H9 (cell line): ENCODE results near the gene CHADL. TPM values are rescaled to one million over a fixed set of nuclear protein-coding genes. Genes with fewer than 3 reads are reported as not detected.

Experiments used
- DNase-seq: peaks from one replicate; pipeline ENCODE4 v3.0.0-alpha.2; 2017
- H2AFZ ChIP-seq: one replicate; pipeline ENCODE4 v1.6.1; 2013; ENCODE audit warnings: mild to moderate bottlenecking, low read length, control low read depth, moderate library complexity
- H2AK5ac ChIP-seq: 2 replicates; pipeline ENCODE4 v1.6.1; 2013; ENCODE audit warnings: low read length, control low read depth, mixed read lengths; ENCODE audit not compliant: insufficient read length
- H2BK120ac ChIP-seq: one replicate; pipeline ENCODE4 v1.6.1; 2013; ENCODE audit warnings: low read depth, mild to moderate bottlenecking, low read length, control low read depth, inconsistent platforms; ENCODE audit not compliant: poor library complexity, severe bottlenecking
- H2BK12ac ChIP-seq: 2 replicates; pipeline ENCODE4 v1.6.1; 2013; ENCODE audit warnings: low read length, control low read depth, mixed read lengths, low read depth; ENCODE audit not compliant: insufficient read length
- H2BK15ac ChIP-seq: 2 replicates; pipeline ENCODE4 v1.6.1; 2013; ENCODE audit warnings: low read depth, low read length, control low read depth
- H2BK20ac ChIP-seq: one replicate; pipeline ENCODE4 v1.6.1; 2013; ENCODE audit warnings: low read depth, mild to moderate bottlenecking, low read length, control low read depth, inconsistent platforms; ENCODE audit not compliant: poor library complexity, severe bottlenecking
- H2BK5ac ChIP-seq: 2 replicates; pipeline ENCODE4 v1.6.1; 2013; ENCODE audit warnings: low read length, control low read depth, mixed read lengths; ENCODE audit not compliant: insufficient read length
- H3K14ac ChIP-seq: 2 replicates; pipeline ENCODE4 v1.6.1; 2013; ENCODE audit warnings: low read length, control low read depth; ENCODE audit not compliant: insufficient read depth
- H3K18ac ChIP-seq: 2 replicates; pipeline ENCODE4 v1.6.1; 2013; ENCODE audit warnings: low read depth, mild to moderate bottlenecking, mixed read lengths, low read length, control low read depth; ENCODE audit not compliant: insufficient read length
- H3K23ac ChIP-seq: 2 replicates; pipeline ENCODE4 v1.6.1; 2013; ENCODE audit warnings: low read length, control low read depth, mixed read lengths, low read depth; ENCODE audit not compliant: insufficient read length
- H3K23me2 ChIP-seq: 2 replicates; pipeline ENCODE4 v1.6.1; 2013; ENCODE audit warnings: low read depth, mild to moderate bottlenecking, mixed read lengths, low read length, control low read depth; ENCODE audit not compliant: insufficient read length, poor library complexity, severe bottlenecking
- H3K27ac ChIP-seq: 2 replicates; pipeline ENCODE4 v1.5.1; 2013; ENCODE audit warnings: low read length, control low read depth, mixed read lengths, low read depth; ENCODE audit not compliant: insufficient read length
- H3K27me3 ChIP-seq: 2 replicates; pipeline ENCODE4 v1.6.1; 2013; ENCODE audit warnings: low read length, control low read depth, inconsistent platforms; ENCODE audit not compliant: insufficient read depth
- H3K4ac ChIP-seq: 2 replicates; pipeline ENCODE4 v1.6.1; 2013; ENCODE audit warnings: low read depth, mild to moderate bottlenecking, control low read depth, inconsistent platforms, low read length, moderate library complexity
- H3K4me1 ChIP-seq: 2 replicates; pipeline ENCODE4 v1.6.1; 2013; ENCODE audit warnings: low read length, control low read depth, inconsistent platforms; ENCODE audit not compliant: insufficient read depth
- H3K4me2 ChIP-seq: 2 replicates; pipeline ENCODE4 v1.6.1; 2013; ENCODE audit warnings: low read length, control low read depth, mixed read lengths; ENCODE audit not compliant: insufficient read length, insufficient read depth
- H3K56ac ChIP-seq: 2 replicates; pipeline ENCODE4 v1.6.1; 2013; ENCODE audit warnings: low read depth, mild to moderate bottlenecking, mixed read lengths, low read length, control low read depth; ENCODE audit not compliant: insufficient read length
- H3K79me1 ChIP-seq: 2 replicates; pipeline ENCODE4 v1.6.1; 2013; ENCODE audit warnings: low read depth, mild to moderate bottlenecking, moderate library complexity, low read length, control low read depth, inconsistent platforms; ENCODE audit not compliant: insufficient read depth, poor library complexity, severe bottlenecking
- H3K79me2 ChIP-seq: 2 replicates; pipeline ENCODE4 v1.6.1; 2013; ENCODE audit warnings: low read length, control low read depth, inconsistent platforms; ENCODE audit not compliant: insufficient read depth
- H3K9ac ChIP-seq: 2 replicates; pipeline ENCODE4 v1.6.1; 2013; ENCODE audit warnings: low read length, control low read depth, mixed read lengths; ENCODE audit not compliant: insufficient read length; ENCODE audit errors: extremely low read depth
- H3K9me3 ChIP-seq: one replicate; pipeline ENCODE4 v1.6.1; 2013; ENCODE audit warnings: low read depth, low read length, inconsistent platforms; ENCODE audit not compliant: control insufficient read depth
- H3T11ph ChIP-seq: one replicate; pipeline ENCODE4 v1.6.1; 2013; ENCODE audit warnings: mild to moderate bottlenecking, low read length, control low read depth, inconsistent platforms
- H4K20me1 ChIP-seq: one replicate; pipeline ENCODE4 v1.6.1; 2013; ENCODE audit not compliant: control insufficient read depth, insufficient read length, insufficient read depth
- H4K5ac ChIP-seq: 2 replicates; pipeline ENCODE4 v1.6.1; 2013; ENCODE audit warnings: low read depth, mild to moderate bottlenecking, mixed read lengths, low read length, control low read depth; ENCODE audit not compliant: insufficient read length
- H4K8ac ChIP-seq: replicated peaks from 2 replicates; pipeline ENCODE4 v1.6.1; 2013; ENCODE audit warnings: low read length, control low read depth, mixed read lengths, low read depth; ENCODE audit not compliant: insufficient read length
- H4K91ac ChIP-seq: 2 replicates; pipeline ENCODE4 v1.6.1; 2013; ENCODE audit warnings: low read depth, mild to moderate bottlenecking, moderate library complexity, mixed read lengths, low read length, control low read depth; ENCODE audit not compliant: insufficient read length
- H3K27ac Mint-ChIP-seq, 3 experiments: 2 replicates in 2 of 3; 3 replicates in 1 of 3; pipeline ENCODE4 v1.8.0; 2020 to 2021; ENCODE audit warnings: mixed read lengths in 3 of 3, mild to moderate bottlenecking in 1 of 3, moderate library complexity in 1 of 3
- H3K27me3 Mint-ChIP-seq: 2 replicates; pipeline ENCODE4 v1.8.0; 2021; ENCODE audit warnings: low read depth, mild to moderate bottlenecking, moderate library complexity, mixed read lengths
- H3K36me3 Mint-ChIP-seq, 3 experiments: 2 replicates in 2 of 3; 3 replicates in 1 of 3; pipeline ENCODE4 v1.8.0; 2020 to 2021; ENCODE audit warnings: low read depth in 3 of 3, mixed read lengths in 3 of 3; ENCODE audit not compliant: insufficient read depth in 1 of 3
- H3K4me1 Mint-ChIP-seq, 2 experiments: 2 replicates each; pipeline ENCODE4 v1.8.0; 2020; ENCODE audit warnings: mixed read lengths in 2 of 2
- H3K4me3 Mint-ChIP-seq, 2 experiments: 2 replicates in 1 of 2; 3 replicates in 1 of 2; pipeline ENCODE4 v1.8.0; 2020 to 2021; ENCODE audit warnings: mild to moderate bottlenecking in 2 of 2, mixed read lengths in 2 of 2, moderate library complexity in 1 of 2
- H3K9me3 Mint-ChIP-seq, 2 experiments: 2 replicates in 1 of 2; 3 replicates in 1 of 2; pipeline ENCODE4 v1.8.0; 2020; ENCODE audit warnings: mild to moderate bottlenecking in 2 of 2, mixed read lengths in 2 of 2, moderate library complexity in 1 of 2
- CTCF ChIP-seq: fragments of 200-600 bp; sonication (generic); conservative IDR thresholded peaks from 3 replicates; pipeline ENCODE4 v1.8.0; 2021; ENCODE audit warnings: antibody characterized with exemption, mild to moderate bottlenecking
- WGBS: extraction: QIAGEN DNeasy Blood & Tissue Kit; methylation state at CpG from one replicate; pipeline ENCODE4 v1.1.7; 2013; ENCODE audit warnings: missing lambda C conversion rate, low lambda C conversion rate, mixed read lengths; ENCODE audit not compliant: insufficient read length; ENCODE audit errors: extremely low coverage; 5-methylcytosine and 5-hydroxymethylcytosine counted together
- total RNA-seq: library from RNA; stranded (reverse); gene quantifications from 2 replicates; pipeline ENCODE4 v1.2.1, GENCODE V29; 2021

CHADL gene
- total RNA-seq, 1 experiment from 2014 or later, result 1.6 TPM

GRCh38 chr22:41231369-41231768, 9.4 kb downstream of the CHADL start:
- no CpG with 5 or more reads among the region's 7 CpGs for WGBS
- H3K18ac ChIP-seq, result no peak overlapping the region
- no peak overlapping the region for H3K56ac ChIP-seq
- H3K9me3 ChIP-seq, result no peaks in the 10 kb centered on the region
- DNase-seq, result no peak
- no peak overlapping the region for H2AK5ac ChIP-seq
- 0 out of 2 replicates have a peak, but pooled peaks cover 1% of the 10 kb centered on the region for H3K27me3 Mint-ChIP-seq
- no peak overlapping the region for H2BK15ac ChIP-seq
- H2BK120ac ChIP-seq, result no peak overlapping the region
- H4K20me1 ChIP-seq, result no peaks in the 10 kb centered on the region
- H2BK20ac ChIP-seq, result no peak overlapping the region
- no peaks in the 10 kb centered on the region for H3K9me3 Mint-ChIP-seq
- no peaks in the 10 kb centered on the region for H3K79me1 ChIP-seq
- no peak overlapping the region for H3K4me3 Mint-ChIP-seq
- no peak overlapping the region for H3K9ac ChIP-seq
- no peak overlapping the region for H3K4ac ChIP-seq
- H3K27ac ChIP-seq, result no peak overlapping the region
- no peak overlapping the region for H2BK12ac ChIP-seq
- no peak overlapping the region for H2BK5ac ChIP-seq
- H3K14ac ChIP-seq, result no peak overlapping the region
- H3K4me1 ChIP-seq, result no peaks in the 10 kb centered on the region
- no peak overlapping the region for H4K5ac ChIP-seq
- no peaks in the 10 kb centered on the region; the same call in 1 of the 2 replicates for H3K27me3 ChIP-seq
- no peak overlapping the region; a peak in 1 of 7 replicates for H3K27ac Mint-ChIP-seq
- H3K79me2 ChIP-seq, result no peaks in the 10 kb centered on the region
- H3K4me2 ChIP-seq, result no peak overlapping the region
- H3T11ph ChIP-seq, result no peak overlapping the region
- no peak overlapping the region for H4K8ac ChIP-seq
- H3K4me1 Mint-ChIP-seq, result peaks cover 4 to 6% of the 10 kb centered on the region in 2 experiments
- no peak for TF ChIP-seq CTCF
- H3K23ac ChIP-seq, result no peak overlapping the region
- H3K23me2 ChIP-seq, result no peaks in the 10 kb centered on the region
- peaks cover 4 to 40% (median 18%) of the 10 kb centered on the region in 3 experiments; a peak in 6 of 7 replicates for H3K36me3 Mint-ChIP-seq
- H2AFZ ChIP-seq, result no peak overlapping the region
- H4K91ac ChIP-seq, result no peak overlapping the region
